GM15510 (cell line): ENCODE results near the gene PRR19.
A peak's percentile ranks its signal among the peaks of the same experiment; 100 is the strongest.

Source experiments
- POLR2A ChIP-seq: IDR thresholded peaks from 3 replicates; pipeline ENCODE4 v1.6.1; 2011; ENCODE audit warnings: borderline replicate concordance; ENCODE audit not compliant: insufficient read length; ENCODE audit errors: extremely low read depth

The PRR19 gene

GRCh38 chr19:42279155-42279901 is 22.6 kb upstream of the PRR19 start:
- TF ChIP-seq POLR2A, result no peak

GRCh38 chr19:42279902-42280814 is 21.8 kb upstream of the PRR19 start:
- peak; percentile 66 for TF ChIP-seq POLR2A

- no peak for TF ChIP-seq POLR2A
Measured at GRCh38 chr19:42280815-42281145, 21.2 kb upstream of the PRR19 start.

- TF ChIP-seq POLR2A, result no peak
Measured at GRCh38 chr19:42281146-42281826, 20.6 kb upstream of the PRR19 start.

GRCh38 chr19:42281827-42282762 is 19.8 kb upstream of the PRR19 start:
- no peak for TF ChIP-seq POLR2A

- no peak for TF ChIP-seq POLR2A
Measured at GRCh38 chr19:42282819-42283187, 19.1 kb upstream of the PRR19 start.

- TF ChIP-seq POLR2A, result peak; percentile 59
Measured at GRCh38 chr19:42283188-42284065, 18.5 kb upstream of the PRR19 start.

GRCh38 chr19:42284066-42284501 is 17.8 kb upstream of the PRR19 start:
- peak; percentile 54 for TF ChIP-seq POLR2A

- TF ChIP-seq POLR2A, result no peak
Measured at GRCh38 chr19:42284591-42285341, 17.2 kb upstream of the PRR19 start.

GRCh38 chr19:42285541-42285941 is 16.4 kb upstream of the PRR19 start:
- no peak for TF ChIP-seq POLR2A

GRCh38 chr19:42285988-42286348 is 16.0 kb upstream of the PRR19 start:
- TF ChIP-seq POLR2A, result no peak

- no peak for TF ChIP-seq POLR2A
Measured at GRCh38 chr19:42286349-42287016, 15.4 kb upstream of the PRR19 start.
